Cardiac muscle cell (in vitro differentiated cells and primary cell): ENCODE measurements around the gene ZNF189. TPM values are rescaled to one million over a fixed set of nuclear protein-coding genes. Genes with fewer than 3 reads are reported as not detected.

Experiments
- DNase-seq, 2 donors: peaks; one replicate each; pipeline versions ENCODE4 v3.0.0 to v3.0.0-alpha.2; 2010 to 2017; ENCODE audit warnings: low read depth in 1 of 2, low spot score in 1 of 2
- H3K27ac ChIP-seq: fragments of 200-600 bp; sonication (generic); 2 replicates; pipeline ENCODE4 v1.5.1; 2016
- H3K27me3 ChIP-seq: fragments of 200-600 bp; sonication (generic); 2 replicates; pipeline ENCODE4 v1.6.0; 2016; ENCODE audit warnings: control low read depth
- H3K36me3 ChIP-seq: fragments of 200-600 bp; sonication (generic); 2 replicates; pipeline ENCODE4 v1.5.1; 2016; ENCODE audit warnings: control low read depth
- H3K4me1 ChIP-seq: fragments of 200-600 bp; sonication (generic); 2 replicates; pipeline ENCODE4 v1.8.1; 2017; ENCODE audit warnings: low read depth, mild to moderate bottlenecking, mixed run types
- H3K4me3 ChIP-seq: fragments of 200-600 bp; sonication (generic); 2 replicates; pipeline ENCODE4 v1.5.1; 2016; ENCODE audit warnings: mild to moderate bottlenecking
- H3K9me3 ChIP-seq: fragments of 200-600 bp; sonication (generic); 2 replicates; pipeline ENCODE4 v1.5.1; 2017; ENCODE audit warnings: low read depth, mild to moderate bottlenecking, control low read depth
- CTCF ChIP-seq: IDR thresholded peaks from 2 replicates; pipeline ENCODE4 v1.5.1; 2012; ENCODE audit warnings: low read depth, mild to moderate bottlenecking, low read length
- polyA plus RNA-seq: library from polyadenylated mRNA; unstranded; fragments of >200 nt; fragmentation: Nextera tagmentation; extraction: Ambion mirVana; gene quantifications from 2 replicates; pipeline ENCODE4 v1.2.1, GENCODE V29; 2016
- total RNA-seq: library from RNA; depleted of rRNA; stranded (reverse); fragments of >200 nt; gene quantifications from 2 replicates; pipeline ENCODE4 v1.2.3, GENCODE V29; 2016

Gene ZNF189
- total and polyA plus RNA-seq, 2 experiments from 2014 or later = 5.8 to 20.3 TPM

- DNase-seq = no peak
- Histone ChIP-seq H3K4me1 (peaks cover 15% of the 10 kb centered on the region), H3K27me3 (no peaks in the 10 kb centered on the region), H3K27ac (no peak overlapping the region), H3K36me3 (no peaks in the 10 kb centered on the region), H3K4me3 (no peak overlapping the region), H3K9me3 (no peaks in the 10 kb centered on the region)
- no peak for TF ChIP-seq CTCF
Measured at GRCh38 chr9:101421653-101422065, 23.0 kb downstream of the ZNF189 start.

GRCh38 chr9:101427358-101427757, 28.7 kb downstream of the ZNF189 start:
- Histone ChIP-seq H3K36me3 (no peaks in the 10 kb centered on the region), H3K4me1 (peaks cover 5% of the 10 kb centered on the region), H3K9me3 (no peaks in the 10 kb centered on the region), H3K4me3 (no peak overlapping the region), H3K27me3 (no peaks in the 10 kb centered on the region), H3K27ac (no peak overlapping the region)
- no peak for TF ChIP-seq CTCF
- no peak for DNase-seq

- Histone ChIP-seq H3K27ac (no peak overlapping the region), H3K36me3 (no peaks in the 10 kb centered on the region), H3K27me3 (no peaks in the 10 kb centered on the region), H3K9me3 (no peaks in the 10 kb centered on the region), H3K4me1 (peaks cover 5% of the 10 kb centered on the region), H3K4me3 (no peak overlapping the region)
- TF ChIP-seq CTCF = no peak
- DNase-seq = no peak
Measured at GRCh38 chr9:101427957-101428655, 29.5 kb downstream of the ZNF189 start.

- H3K4me3 ChIP-seq = no peak overlapping the region
- H3K36me3 ChIP-seq = no peaks in the 10 kb centered on the region
- no peak for DNase-seq
- H3K9me3 ChIP-seq = no peaks in the 10 kb centered on the region
- TF ChIP-seq CTCF = no peak
- peaks cover 5% of the 10 kb centered on the region for H3K4me1 ChIP-seq
- no peak overlapping the region for H3K27ac ChIP-seq
- H3K27me3 ChIP-seq = no peaks in the 10 kb centered on the region
Measured at GRCh38 chr9:101428909-101429308, 30.3 kb downstream of the ZNF189 start.

- Histone ChIP-seq H3K27me3 (no peaks in the 10 kb centered on the region), H3K36me3 (no peaks in the 10 kb centered on the region), H3K4me3 (no peak overlapping the region), H3K27ac (no peak overlapping the region), H3K9me3 (no peaks in the 10 kb centered on the region), H3K4me1 (no peaks in the 10 kb centered on the region)
- no peak for TF ChIP-seq CTCF
- no peak for DNase-seq
Measured at GRCh38 chr9:101429736-101430135, 31.1 kb downstream of the ZNF189 start.
